Glomerular visceral epithelial cell (primary cell): ENCODE results near the gene CYBRD1.
"Not testable (repeated sequence)": the region's sequence is repeated elsewhere in the genome, so short reads cannot be mapped to it uniquely, and the experiment has no call there.

Experiments used
- DNase-seq: peaks from one replicate; pipeline ENCODE4 v3.0.0-alpha.2; 2016; ENCODE audit errors: extremely low spot score

Gene CYBRD1

DNA sequence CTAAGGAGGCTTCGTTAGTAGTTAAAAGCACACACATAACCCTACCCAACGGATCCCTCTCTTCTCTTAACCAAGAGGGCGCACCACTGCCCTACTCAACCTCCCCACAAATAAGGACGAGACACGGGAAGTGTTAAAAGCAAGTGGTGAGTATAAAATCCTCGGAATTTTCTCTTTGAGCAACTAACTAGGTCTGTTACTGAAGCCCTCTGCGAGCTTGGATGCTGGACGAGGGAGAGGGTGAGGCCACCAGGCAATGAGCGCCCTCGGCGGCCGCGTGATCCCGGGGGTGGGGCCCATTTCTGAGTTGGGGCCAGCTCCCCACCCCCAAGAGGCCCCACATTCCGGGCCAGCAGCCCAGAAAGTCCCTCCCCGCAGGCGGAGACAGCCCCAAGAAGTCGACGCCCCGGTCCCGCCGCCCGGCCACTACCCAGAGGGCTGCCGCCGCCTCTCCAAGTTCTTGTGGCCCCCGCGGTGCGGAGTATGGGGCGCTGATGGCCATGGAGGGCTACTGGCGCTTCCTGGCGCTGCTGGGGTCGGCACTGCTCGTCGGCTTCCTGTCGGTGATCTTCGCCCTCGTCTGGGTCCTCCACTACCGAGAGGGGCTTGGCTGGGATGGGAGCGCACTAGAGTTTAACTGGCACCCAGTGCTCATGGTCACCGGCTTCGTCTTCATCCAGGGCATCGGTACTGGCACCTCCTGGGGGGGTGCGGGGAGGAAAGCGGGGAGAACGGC lies at the start of gene CYBRD1:
CYBRD1 (plus strand) TSS at position 423 of the 736 bp plus-strand sequence; CDS start at position 495, 72 bp downstream.
- DNase-seq: peak; percentile 90

DNA sequence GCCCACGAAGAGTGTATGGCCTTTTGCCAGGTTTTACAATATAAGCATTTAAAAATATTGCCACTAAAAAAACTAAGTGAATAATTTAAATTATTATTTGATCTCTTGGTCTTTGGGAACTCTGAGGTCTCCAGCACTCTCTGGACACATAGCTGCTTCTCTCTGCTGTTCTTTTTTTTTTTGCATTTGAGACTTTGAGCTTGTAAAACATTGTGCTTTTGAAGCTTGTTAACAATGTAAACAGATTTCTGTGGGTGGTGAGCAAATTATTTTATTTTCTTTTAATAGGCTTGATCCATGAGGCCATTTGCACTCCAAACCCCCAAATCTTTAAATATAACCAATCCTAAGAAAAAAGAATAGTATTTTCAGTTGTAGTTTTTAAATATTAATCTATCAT lies 46.3 kb upstream of the CYBRD1 start:
- DNase-seq: no peak

DNA sequence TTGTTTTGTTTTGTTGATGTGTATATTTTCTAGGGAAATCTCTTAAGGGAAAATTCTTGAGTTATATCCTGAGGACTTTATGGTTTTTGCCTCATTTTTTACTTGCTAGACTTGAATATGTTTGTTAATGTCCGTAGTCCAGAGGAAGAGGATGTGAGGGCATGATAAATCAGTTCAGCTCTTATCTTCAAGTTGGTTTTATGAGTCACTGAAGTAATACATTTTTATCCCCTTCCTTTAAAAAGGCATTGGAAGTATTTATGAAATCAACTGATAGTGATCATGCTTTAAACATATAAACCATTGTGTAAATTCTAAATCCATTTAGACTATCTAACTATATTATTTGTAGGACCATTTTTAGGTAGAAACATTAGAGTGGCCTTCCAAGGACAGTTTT lies 43.9 kb upstream of the CYBRD1 start:
- no peak for DNase-seq

- peak; percentile 53 for DNase-seq
Observed at GRCh38 chr2:171479154-171479814, 43.0 kb upstream of the CYBRD1 start.

DNA sequence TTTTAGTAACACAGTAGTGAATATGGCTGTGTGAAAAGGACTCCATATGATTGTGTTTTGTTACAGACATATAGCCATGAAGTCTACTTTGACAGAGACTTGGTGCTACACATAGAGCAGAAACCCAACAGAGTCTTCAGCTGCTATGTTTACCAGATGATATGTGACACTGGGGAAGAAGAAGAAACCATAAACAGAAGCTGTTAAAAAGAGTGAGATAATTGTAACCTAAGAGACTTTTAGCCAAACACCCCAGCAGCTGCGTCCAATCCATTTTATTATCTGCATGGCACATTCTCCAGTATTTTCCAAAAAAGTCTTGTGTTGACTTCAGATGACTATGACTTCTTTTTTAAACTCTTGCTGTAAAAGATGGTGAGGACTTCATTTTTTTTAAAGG lies 41.4 kb upstream of the CYBRD1 start:
- DNase-seq: no peak

- no peak for DNase-seq
Observed at GRCh38 chr2:171482308-171482707, 40.0 kb upstream of the CYBRD1 start.

DNA sequence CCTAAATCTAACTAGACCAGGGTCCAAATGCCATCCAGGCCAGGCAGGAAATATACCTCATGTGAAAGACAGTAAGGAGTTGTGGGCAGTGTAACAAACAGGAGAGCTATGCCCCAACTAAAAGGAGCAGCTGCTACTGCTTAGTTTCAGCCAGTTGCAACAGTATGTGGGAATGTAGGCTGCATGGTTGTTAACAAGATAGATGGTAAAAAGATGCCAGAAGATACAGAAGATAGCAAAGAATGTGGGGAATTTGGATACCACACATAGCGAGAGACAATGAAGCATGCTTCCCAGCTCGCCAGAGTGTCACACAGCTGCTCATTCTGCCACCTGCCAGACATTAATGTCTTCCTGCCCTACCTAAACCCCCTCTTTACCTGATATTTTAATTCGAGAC lies 39.4 kb upstream of the CYBRD1 start:
- DNase-seq: peak; percentile 41

- DNase-seq: no peak
Observed at GRCh38 chr2:171483793-171484192, 38.5 kb upstream of the CYBRD1 start.

GRCh38 chr2:171485116-171485515 lies 37.2 kb upstream of the CYBRD1 start:
- DNase-seq: no peak

DNA sequence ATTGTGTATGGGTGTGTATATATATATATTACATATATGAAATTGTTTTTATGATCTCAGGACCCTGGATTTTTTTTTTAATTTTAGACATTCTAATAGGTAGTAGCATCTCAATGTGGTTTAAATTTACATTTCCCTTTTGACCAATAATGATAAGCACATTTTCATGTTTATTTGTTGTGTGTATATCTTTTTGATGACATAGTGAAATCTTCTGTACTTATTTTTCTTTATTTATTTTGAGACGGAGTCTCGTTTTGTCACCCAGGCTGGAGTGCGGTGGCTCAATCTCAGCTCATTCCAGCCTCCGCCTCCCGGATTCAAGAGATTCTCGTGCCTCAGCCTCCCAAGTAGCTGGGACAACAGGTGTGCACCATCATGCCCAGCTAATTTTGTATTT lies 35.1 kb upstream of the CYBRD1 start:
- no peak for DNase-seq

DNA sequence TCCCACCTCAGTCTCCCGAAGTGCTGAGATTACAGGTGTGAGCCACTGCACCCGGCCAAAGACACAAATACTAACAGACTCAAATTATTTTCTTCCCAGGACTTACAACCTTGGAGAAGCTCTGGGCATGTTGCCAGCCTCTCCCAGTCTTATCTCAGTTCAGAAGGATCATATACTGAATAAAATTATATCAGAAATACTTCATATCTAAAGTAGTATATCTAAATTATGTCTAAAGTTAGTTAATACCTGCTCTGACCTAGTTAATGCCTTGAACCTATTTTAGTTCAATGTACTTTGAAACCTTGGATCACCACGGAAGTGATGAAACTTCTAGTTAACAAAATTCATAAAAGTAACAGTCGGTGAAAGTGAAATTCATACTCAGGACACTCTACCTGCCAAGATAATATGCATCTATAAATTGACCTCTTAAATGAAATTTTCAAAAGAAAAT lies 34.4 kb upstream of the CYBRD1 start:
- DNase-seq: no peak

GRCh38 chr2:171490577-171490976 lies 31.7 kb upstream of the CYBRD1 start:
- DNase-seq: no peak

GRCh38 chr2:171491292-171491691 lies 31.0 kb upstream of the CYBRD1 start:
- DNase-seq: no peak

GRCh38 chr2:171492664-171493063 lies 29.6 kb upstream of the CYBRD1 start:
- no peak for DNase-seq

DNA sequence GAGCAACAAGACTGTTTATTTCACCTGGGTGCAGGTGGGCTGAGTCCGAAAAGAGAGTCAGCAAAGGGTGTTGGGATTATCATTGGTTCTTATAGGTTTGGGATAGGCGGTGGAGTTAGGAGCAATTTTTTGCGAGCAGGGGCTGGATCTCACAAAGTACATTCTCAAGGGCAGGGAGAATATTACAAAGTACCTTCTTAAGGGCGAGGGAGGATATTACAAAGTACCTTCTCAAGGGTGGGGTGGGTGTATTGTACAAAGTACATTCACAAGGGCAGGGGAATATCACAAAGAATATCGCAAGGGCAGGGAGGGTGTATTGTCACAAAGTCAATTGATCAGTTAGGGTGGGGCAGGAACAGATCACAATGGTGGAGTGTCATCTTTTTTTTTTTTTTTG lies 24.6 kb upstream of the CYBRD1 start:
- not testable (repeated sequence) for DNase-seq

DNA sequence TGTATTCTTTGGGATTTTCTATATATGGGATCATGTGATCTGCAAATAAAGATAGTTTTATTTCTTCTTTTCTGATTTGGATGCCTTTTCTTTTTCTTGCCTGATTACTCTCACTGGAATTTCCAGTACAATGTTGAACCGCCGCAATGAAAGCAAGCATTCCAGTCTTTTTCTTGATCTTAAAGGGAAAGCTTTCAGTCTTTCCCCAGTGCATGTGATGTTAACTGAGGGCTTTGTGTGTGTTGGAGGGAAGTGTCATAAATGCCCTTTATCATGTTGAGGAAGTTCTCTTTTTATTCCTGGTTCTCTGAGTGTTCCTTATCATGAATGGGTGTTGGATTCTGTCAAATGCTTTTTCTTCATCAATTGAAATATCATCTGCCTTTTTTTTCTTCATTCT lies 16.9 kb upstream of the CYBRD1 start:
- no peak for DNase-seq

DNA sequence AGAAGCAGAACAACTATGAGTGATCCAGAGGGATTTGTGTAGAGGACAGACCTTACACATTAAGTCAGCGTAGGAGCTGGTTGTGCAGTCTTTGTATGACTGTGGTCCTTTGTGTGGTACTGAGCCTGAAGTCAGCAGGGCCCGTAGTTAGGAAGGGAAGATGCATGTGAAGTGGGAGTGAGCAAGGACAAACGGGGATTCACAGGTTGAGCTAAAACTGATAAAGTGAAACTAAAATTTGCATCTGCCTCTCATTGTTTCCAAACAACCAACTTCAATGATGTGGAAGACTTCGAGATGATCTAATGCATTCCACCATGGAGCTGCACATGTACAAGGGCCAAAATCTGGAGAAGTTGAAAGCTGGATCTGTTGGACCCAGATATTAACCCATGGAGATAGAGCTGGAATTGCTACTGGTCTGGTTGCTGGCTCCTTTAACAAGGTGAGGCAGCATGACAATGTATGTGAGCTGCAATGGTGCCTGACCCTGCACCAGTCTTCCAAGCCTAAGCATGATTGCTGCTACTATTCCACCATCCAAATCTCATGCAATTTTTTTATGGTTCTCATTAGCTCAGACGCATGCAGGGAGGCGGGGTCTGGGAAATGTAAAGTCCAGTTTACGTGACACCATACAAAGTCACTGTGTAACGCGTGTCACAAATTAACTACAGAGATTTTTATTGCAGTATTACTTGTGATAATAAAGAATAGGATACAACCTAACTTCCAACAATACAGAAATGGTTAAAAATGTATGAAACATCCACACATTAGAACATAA lies 12.1 kb upstream of the CYBRD1 start:
- no peak for DNase-seq

DNA sequence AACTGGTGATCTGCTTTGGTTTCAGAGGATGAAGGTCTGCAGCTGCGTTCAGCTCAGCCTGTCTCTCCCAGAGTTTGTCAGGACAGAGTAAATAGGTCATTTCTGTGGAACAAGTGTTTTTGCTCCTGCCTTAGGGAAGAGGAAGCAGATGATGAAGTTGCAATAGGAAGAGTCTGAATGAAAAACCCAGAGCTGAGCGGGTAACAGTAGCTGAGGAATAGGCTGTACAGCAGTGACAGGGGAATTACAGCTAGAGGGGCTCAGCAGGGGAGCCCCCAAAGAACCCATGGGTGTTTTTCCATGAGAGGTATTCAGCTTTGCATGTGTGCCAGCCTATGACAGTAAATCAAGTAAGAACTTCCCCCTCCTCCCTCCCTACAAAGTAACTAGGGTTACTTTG lies 10.3 kb upstream of the CYBRD1 start:
- no peak for DNase-seq

GRCh38 chr2:171512683-171513195 lies 9.5 kb upstream of the CYBRD1 start:
- DNase-seq: no peak

DNA sequence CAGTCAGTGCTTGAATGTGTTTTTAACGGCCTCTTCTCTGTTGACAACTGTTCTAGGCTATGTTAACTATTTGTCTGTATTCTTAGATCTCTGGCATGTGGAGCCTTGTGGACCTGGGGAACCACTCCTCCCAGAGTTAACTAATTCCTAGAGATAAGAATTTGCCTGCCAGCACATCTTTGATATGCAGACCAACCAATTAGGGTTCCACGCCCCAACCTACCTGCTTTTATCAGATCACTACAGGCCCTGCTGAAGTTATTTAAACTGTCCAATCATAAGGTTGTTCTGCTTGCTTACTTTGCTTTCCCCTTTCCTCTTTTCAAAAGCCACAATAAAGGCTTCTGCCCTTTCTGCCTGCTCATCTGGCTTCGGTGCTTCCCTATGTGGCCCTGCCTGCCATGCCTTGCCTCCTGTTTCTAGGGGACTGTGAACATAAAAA lies 8.5 kb upstream of the CYBRD1 start:
- no peak for DNase-seq

DNA sequence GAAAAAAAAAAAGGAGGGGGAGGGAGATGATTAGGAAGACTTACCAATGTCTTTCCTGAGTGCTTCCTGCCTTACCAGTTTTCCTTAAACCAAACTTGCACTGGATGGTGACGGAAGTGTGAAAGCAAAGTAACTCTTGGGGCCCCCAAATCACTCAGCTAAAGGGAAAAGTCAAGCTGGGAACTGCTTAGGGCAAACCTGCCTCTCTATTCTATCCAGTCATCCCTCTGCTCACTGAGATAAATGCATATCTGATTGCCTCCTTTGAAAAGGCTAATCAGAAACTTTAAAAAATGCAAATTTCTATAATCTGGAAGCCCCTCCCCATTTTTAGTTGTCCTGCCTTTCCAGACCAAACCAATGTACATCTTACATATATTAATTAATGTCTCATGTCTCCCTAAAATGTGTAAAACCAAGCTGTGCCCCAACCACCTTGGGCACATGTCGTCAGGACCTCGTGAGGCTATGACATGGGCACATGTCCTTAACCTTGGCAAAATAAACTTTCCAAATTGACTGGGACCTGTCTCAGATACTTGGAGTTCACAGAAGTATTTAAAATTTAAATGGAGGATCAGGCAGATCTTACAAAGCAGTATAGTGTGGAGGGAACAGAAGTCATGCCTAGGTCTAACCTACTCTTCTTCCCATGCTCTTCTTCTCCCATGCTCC lies 7.2 kb upstream of the CYBRD1 start:
- DNase-seq: no peak
